Endothelial cell of umbilical vein (primary cell): ENCODE data around the gene SHMT1. TPM values are rescaled to one million over a fixed set of nuclear protein-coding genes. Genes with fewer than 3 reads are reported as not detected.

ENCODE experiments used
- BruUV-seq: library from RNA; stranded (reverse); fragments of 400-500 nt; replicated peaks from 2 replicates; lab custom pipeline; 2021; lab: Mats Ljungman, UMichigan
- CTCF ChIA-PET: fragments of 300-600, 350-600 bp; sonication (Branson Sonifier 250); formaldehyde crosslinking; loops from one replicate; lab custom pipeline; 2021; ENCODE audit warnings: antibody characterized with exemption, inconsistent platforms; lab: Charles Lee
- POLR2A ChIA-PET: fragments of 300-600, 350-600 bp; sonication (Branson Sonifier 250); formaldehyde crosslinking; loops from one replicate; lab custom pipeline; 2021; ENCODE audit warnings: antibody characterized with exemption, inconsistent platforms; lab: Charles Lee
- DNase-seq: peaks from one replicate; pipeline ENCODE4 v3.0.0-alpha.2; 2011; ENCODE audit warnings: low read depth, low spot score
- FAIRE-seq: peaks from 2 replicates; lab custom pipeline; 2011; peaks lifted over from hg19 to GRCh38; lab: Jason Lieb, UNC
- H2AFZ ChIP-seq: 2 replicates; pipeline ENCODE4 v1.6.0; 2012; ENCODE audit warnings: low read depth, low read length, control low read depth, inconsistent platforms
- H3K27ac ChIP-seq: 2 replicates; pipeline ENCODE4 v1.5.1; 2011; ENCODE audit warnings: low read depth, mild to moderate bottlenecking, control low read depth, low read length, moderate library complexity; ENCODE audit not compliant: insufficient read depth
- H3K27me3 ChIP-seq, 2 experiments: 2 replicates each; pipeline versions ENCODE4 v1.6.0 to v1.6.1; 2011; ENCODE audit warnings: low read length in 2 of 2, mixed read lengths in 1 of 2; ENCODE audit not compliant: control insufficient read depth in 2 of 2, insufficient read depth in 2 of 2
- H3K36me3 ChIP-seq, 2 experiments: 2 replicates in 1 of 2; 3 replicates in 1 of 2; pipeline ENCODE4 v1.5.1; 2011; ENCODE audit warnings: low read length in 2 of 2, mild to moderate bottlenecking in 1 of 2, moderate library complexity in 1 of 2; ENCODE audit not compliant: control insufficient read depth in 2 of 2, insufficient read depth in 2 of 2; ENCODE audit errors: extremely low read depth in 1 of 2
- H3K4me1 ChIP-seq: 3 replicates; pipeline ENCODE4 v1.5.1; 2011; ENCODE audit warnings: mild to moderate bottlenecking, low read length; ENCODE audit not compliant: control insufficient read depth, insufficient read depth; ENCODE audit errors: extremely low read depth
- H3K4me2 ChIP-seq: 2 replicates; pipeline ENCODE4 v1.6.1; 2011; ENCODE audit warnings: low read length, control low read depth, mixed read lengths; ENCODE audit not compliant: insufficient read depth
- H3K4me3 ChIP-seq, 3 experiments: fragments of 200-600 bp in 1 of 3; sonication (generic), shearing (Covaris generic) in 1 of 3; replicated peaks in 1 of 3; 2 replicates each; pipeline ENCODE4 v1.5.1; 2011 to 2016; ENCODE audit warnings: control low read depth in 3 of 3, low read length in 3 of 3, mild to moderate bottlenecking in 2 of 3, inconsistent platforms in 1 of 3, low read depth in 1 of 3, moderate library complexity in 1 of 3; ENCODE audit not compliant: insufficient read depth in 1 of 3
- H3K79me2 ChIP-seq: 2 replicates; pipeline ENCODE4 v1.6.0; 2012; ENCODE audit warnings: low read length, inconsistent platforms; ENCODE audit not compliant: control insufficient read depth, insufficient read depth
- H3K9ac ChIP-seq: replicated peaks from 2 replicates; pipeline ENCODE3; 2011; ENCODE audit warnings: low read length, control low read depth; ENCODE audit not compliant: insufficient read depth; ENCODE audit errors: extremely low read depth
- H3K9me1 ChIP-seq: replicated peaks from 3 replicates; pipeline ENCODE4 v1.6.0; 2011; ENCODE audit warnings: mild to moderate bottlenecking, low read length; ENCODE audit not compliant: control insufficient read depth, insufficient read depth; ENCODE audit errors: extremely low read depth
- H3K9me3 ChIP-seq: replicated peaks from 2 replicates; pipeline ENCODE4 v1.5.1; 2012; ENCODE audit warnings: low read length, inconsistent platforms; ENCODE audit not compliant: control insufficient read depth, insufficient read depth
- H4K20me1 ChIP-seq: replicated peaks from 2 replicates; pipeline ENCODE3; 2011; ENCODE audit warnings: mild to moderate bottlenecking, low read length; ENCODE audit not compliant: control insufficient read depth, insufficient read depth; ENCODE audit errors: extremely low read depth
- CTCF ChIP-seq, 2 donors: IDR thresholded peaks; 1 replicate in 1 of 2; 2 replicates in 1 of 2; pipeline ENCODE4 v1.5.1; 2011; ENCODE audit warnings: low read length in 2 of 2, mild to moderate bottlenecking in 2 of 2, moderate library complexity in 2 of 2, control low read depth in 1 of 2, inconsistent platforms in 1 of 2, low read depth in 1 of 2; ENCODE audit not compliant: insufficient read depth in 1 of 2; ENCODE audit errors: extremely low read depth in 1 of 2
- EZH2 ChIP-seq: IDR thresholded peaks from 2 replicates; pipeline ENCODE4 v1.6.1; 2012; ENCODE audit warnings: borderline replicate concordance, low read depth, mild to moderate bottlenecking, moderate library complexity, low read length, inconsistent platforms; ENCODE audit not compliant: severe bottlenecking
- FOS ChIP-seq: IDR thresholded peaks from 2 replicates; pipeline ENCODE4 v1.6.1; 2011; ENCODE audit warnings: mild to moderate bottlenecking, low read length, moderate library complexity, borderline replicate concordance; ENCODE audit not compliant: insufficient read depth
- GATA2 ChIP-seq: IDR thresholded peaks from 2 replicates; pipeline ENCODE4 v1.7.0; 2011; ENCODE audit warnings: low read depth, mild to moderate bottlenecking, moderate library complexity, mixed read lengths, low read length; ENCODE audit not compliant: insufficient read length, insufficient read depth
- JUN ChIP-seq: IDR thresholded peaks from 2 replicates; pipeline ENCODE4 v1.6.1; 2011; ENCODE audit warnings: borderline replicate concordance, low read depth; ENCODE audit not compliant: insufficient read length, insufficient read depth
- MAX ChIP-seq: IDR thresholded peaks from 2 replicates; pipeline ENCODE4 v1.6.1; 2011; ENCODE audit not compliant: insufficient read depth, insufficient read length
- MYC ChIP-seq: IDR thresholded peaks from one replicate; pipeline ENCODE4 v1.6.1; 2011; ENCODE audit warnings: mild to moderate bottlenecking, low read depth, low read length
- POLR2A ChIP-seq: IDR thresholded peaks from 2 replicates; pipeline ENCODE4 v1.6.1; 2012; ENCODE audit warnings: low read depth, mild to moderate bottlenecking, control low read depth, low read length
- POLR2AphosphoS5 ChIP-seq: IDR thresholded peaks from 2 replicates; pipeline ENCODE4 v1.6.1; 2012; ENCODE audit warnings: low read depth, mild to moderate bottlenecking, control low read depth, low read length, moderate library complexity; ENCODE audit not compliant: insufficient read depth
- dilution Hi-C: fragments of 300-500 bp; cut with MboI; formaldehyde crosslinking; loops from one replicate; pipeline ENCODE4 v1.15.0; 2019; ENCODE audit warnings: low sequenced_read_pairs; ENCODE audit not compliant: extremely low pct_ligation_motif_present
- intact Hi-C: fragments of 100-400 bp; cut with micrococcal nuclease; formaldehyde crosslinking; loops from one replicate; pipeline ENCODE4 v1.10.0; 2022
- polyA plus RNA-seq, 4 experiments: library from polyadenylated mRNA; depleted of rRNA in 3 of 4; stranded (reverse) in 3 of 4; unstranded in 1 of 4; fragments of >200 nt; gene quantifications; 2 replicates each; pipeline versions ENCODE4 v1.2.1 to v1.2.3, GENCODE V29; 2011 to 2012; ENCODE audit warnings: missing spikeins in 1 of 4
- total RNA-seq: library from RNA; stranded (reverse); gene quantifications from 2 replicates; pipeline ENCODE4 v1.2.3, GENCODE V29; 2021

Gene SHMT1
- total and polyA plus RNA-seq, 2 donors (not counting 3 experiments of a cell fraction or from before 2014, with no cell fraction given): 18.9 to 27.6 TPM

- H3K9me1 ChIP-seq: no peaks in the 10 kb centered on the region
- POLR2A ChIA-PET: no interaction called here
- peaks cover 3 to 40% of the 10 kb centered on the region in 2 experiments for H3K36me3 ChIP-seq
- TF ChIP-seq POLR2AphosphoS5 (no peak), GATA2 (no peak), POLR2A (no peak), EZH2 (no peak), FOS (no peak), CTCF (IDR thresholded peaks at IDR 0.05; ENCODE audit: extremely low read depth in 1 of 2, insufficient read depth in 1 of 2, low read depth in 1 of 2, low read length in 2 of 2) (no peak), MAX (no peak), JUN (no peak), MYC (no peak)
- H3K27ac ChIP-seq: no peak overlapping the region
- DNase-seq: no peak
- H3K27me3 ChIP-seq: no peaks in the 10 kb centered on the region
- H4K20me1 ChIP-seq: no peaks in the 10 kb centered on the region
- intact Hi-C loops: no loop called here
- H3K4me1 ChIP-seq: no peaks in the 10 kb centered on the region
- H3K9ac ChIP-seq: no peak overlapping the region
- no peak for FAIRE-seq
- no peak overlapping the region for H3K4me3 ChIP-seq
- CTCF ChIA-PET: no interaction called here
- H3K4me2 ChIP-seq: no peak overlapping the region
- no peak overlapping the region for H2AFZ ChIP-seq
- no peaks in the 10 kb centered on the region for H3K9me3 ChIP-seq
- dilution Hi-C loops: no loop called here
- H3K79me2 ChIP-seq: no peaks in the 10 kb centered on the region
- BruUV-seq: no TSS peak
Observed at GRCh38 chr17:18327556-18327955, 35.8 kb downstream of the SHMT1 start.
